ENCODE data around the gene INAVA. TPM values are rescaled to one million over a fixed set of nuclear protein-coding genes. Genes with fewer than 3 reads are reported as not detected.

INAVA gene
- total RNA-seq, 1 experiment from 2014 or later, result 36.8 TPM

DNA sequence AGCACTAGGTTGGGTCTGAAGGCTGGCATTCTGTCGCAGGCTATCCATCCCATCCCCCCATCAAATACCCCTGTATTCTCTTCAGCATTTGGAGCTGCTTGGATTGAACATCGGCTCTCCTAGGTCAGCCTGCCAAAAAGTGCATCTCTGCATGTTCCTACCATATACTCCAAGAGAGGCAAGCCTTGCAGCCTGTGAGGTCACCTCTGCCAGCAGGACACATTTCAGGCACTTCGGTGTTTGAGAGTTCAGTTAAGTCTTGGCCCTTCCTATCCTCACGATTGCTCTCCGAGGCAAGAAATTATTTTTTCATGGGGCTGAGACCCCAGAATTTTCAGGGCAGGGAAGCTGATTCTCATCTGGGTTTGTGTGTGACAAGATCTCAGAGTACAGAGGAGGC is 19.3 kb upstream of the INAVA start:
- no peak overlapping the region for H3K18ac ChIP-seq (ENCODE audit: insufficient read length, low read depth, low read length)
- Mint-ChIP-seq H3K36me3 (ENCODE audit: insufficient read depth in 1 of 3, low read depth in 3 of 3) (no peaks in the 10 kb centered on the region; a peak in 1 of 7 replicates), H3K9me3 (no peaks in the 10 kb centered on the region), H3K4me3 (no peak overlapping the region), H3K27ac (peak overlapping the region in 1 of 3 experiments; percentile 87; a peak in 1 of 7 replicates), H3K27me3 (ENCODE audit: low read depth) (no peaks in the 10 kb centered on the region), H3K4me1 (peaks cover 17 to 18% of the 10 kb centered on the region in 2 experiments)
- no peak overlapping the region for H3K27ac ChIP-seq (ENCODE audit: insufficient read length, low read depth, low read length)
- no peak overlapping the region for H2AFZ ChIP-seq (ENCODE audit: low read length)
- H3T11ph ChIP-seq (ENCODE audit: low read length), result no peak overlapping the region
- no peak overlapping the region for H2BK20ac ChIP-seq (ENCODE audit: low read depth, low read length, poor library complexity, severe bottlenecking)
- no peak overlapping the region for H2BK5ac ChIP-seq (ENCODE audit: insufficient read length, low read length)
- no peak overlapping the region for H4K8ac ChIP-seq (replicated peaks; ENCODE audit: insufficient read length, low read depth, low read length)
- H3K79me2 ChIP-seq (ENCODE audit: insufficient read depth, low read length), result no peaks in the 10 kb centered on the region
- H2BK12ac ChIP-seq (ENCODE audit: insufficient read length, low read depth, low read length), result no peak overlapping the region
- H4K20me1 ChIP-seq (ENCODE audit: control insufficient read depth, insufficient read depth, insufficient read length), result no peaks in the 10 kb centered on the region
- H2AK5ac ChIP-seq (ENCODE audit: insufficient read length, low read length), result no peak overlapping the region
- no peak overlapping the region for H3K23ac ChIP-seq (ENCODE audit: insufficient read length, low read depth, low read length)
- H3K14ac ChIP-seq (ENCODE audit: insufficient read depth, low read length), result no peak overlapping the region
- no peak overlapping the region for H4K91ac ChIP-seq (ENCODE audit: insufficient read length, low read depth, low read length)
- H2BK15ac ChIP-seq (ENCODE audit: low read depth, low read length), result no peak overlapping the region
- no peak overlapping the region for H3K4ac ChIP-seq (ENCODE audit: low read depth, low read length)
- no peak overlapping the region for H4K5ac ChIP-seq (ENCODE audit: insufficient read length, low read depth, low read length)
- H3K4me1 ChIP-seq (ENCODE audit: insufficient read depth, low read length), result peaks cover 4% of the 10 kb centered on the region
- no peaks in the 10 kb centered on the region for H3K23me2 ChIP-seq (ENCODE audit: insufficient read length, low read depth, low read length, poor library complexity, severe bottlenecking)
- no peak overlapping the region for H3K56ac ChIP-seq (ENCODE audit: insufficient read length, low read depth, low read length)
- H3K27me3 ChIP-seq (ENCODE audit: insufficient read depth, low read length), result no peaks in the 10 kb centered on the region
- DNase-seq, result no peak
- no peaks in the 10 kb centered on the region for H3K9me3 ChIP-seq (ENCODE audit: control insufficient read depth, low read depth, low read length)
- H3K9ac ChIP-seq (ENCODE audit: extremely low read depth, insufficient read length, low read length), result no peak overlapping the region
- TF ChIP-seq, protein P1, sequence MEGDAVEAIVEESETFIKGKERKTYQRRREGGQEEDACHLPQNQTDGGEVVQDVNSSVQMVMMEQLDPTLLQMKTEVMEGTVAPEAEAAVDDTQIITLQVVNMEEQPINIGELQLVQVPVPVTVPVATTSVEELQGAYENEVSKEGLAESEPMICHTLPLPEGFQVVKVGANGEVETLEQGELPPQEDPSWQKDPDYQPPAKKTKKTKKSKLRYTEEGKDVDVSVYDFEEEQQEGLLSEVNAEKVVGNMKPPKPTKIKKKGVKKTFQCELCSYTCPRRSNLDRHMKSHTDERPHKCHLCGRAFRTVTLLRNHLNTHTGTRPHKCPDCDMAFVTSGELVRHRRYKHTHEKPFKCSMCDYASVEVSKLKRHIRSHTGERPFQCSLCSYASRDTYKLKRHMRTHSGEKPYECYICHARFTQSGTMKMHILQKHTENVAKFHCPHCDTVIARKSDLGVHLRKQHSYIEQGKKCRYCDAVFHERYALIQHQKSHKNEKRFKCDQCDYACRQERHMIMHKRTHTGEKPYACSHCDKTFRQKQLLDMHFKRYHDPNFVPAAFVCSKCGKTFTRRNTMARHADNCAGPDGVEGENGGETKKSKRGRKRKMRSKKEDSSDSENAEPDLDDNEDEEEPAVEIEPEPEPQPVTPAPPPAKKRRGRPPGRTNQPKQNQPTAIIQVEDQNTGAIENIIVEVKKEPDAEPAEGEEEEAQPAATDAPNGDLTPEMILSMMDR (conservative IDR thresholded peaks at IDR 0.05), result no peak
- H2BK120ac ChIP-seq (ENCODE audit: low read depth, low read length, poor library complexity, severe bottlenecking), result no peak overlapping the region
- H3K79me1 ChIP-seq (ENCODE audit: insufficient read depth, low read depth, low read length, poor library complexity, severe bottlenecking), result no peaks in the 10 kb centered on the region
- no peak overlapping the region for H3K4me2 ChIP-seq (ENCODE audit: insufficient read depth, insufficient read length, low read length)
- WGBS (ENCODE audit: extremely low coverage, insufficient read length, low lambda C conversion rate), result no CpG with 5 or more reads among the region's 5 CpGs

All from H9 (cell line).